ACC112 (cell line): ENCODE results near the gene ZNF407.

Experiments used
- H2AFZ ChIP-seq: fragments of 200-600 bp; sonication (generic); one replicate; pipeline ENCODE4 v1.6.0; 2017; ENCODE audit warnings: antibody characterized with exemption, low read length; ENCODE audit not compliant: unreplicated experiment
- H3K27ac ChIP-seq: fragments of 200-600 bp; sonication (generic); 2 replicates; pipeline ENCODE4 v1.5.1; 2014; ENCODE audit warnings: low read depth, mild to moderate bottlenecking, antibody characterized with exemption, low read length, moderate library complexity
- H3K27me3 ChIP-seq: fragments of 200-600 bp; sonication (generic); 2 replicates; pipeline ENCODE4 v1.6.1; 2014; ENCODE audit warnings: mild to moderate bottlenecking, antibody characterized with exemption, low read length, moderate library complexity, mixed read lengths; ENCODE audit not compliant: insufficient read depth
- H3K36me3 ChIP-seq: fragments of 200-600 bp; sonication (generic); 2 replicates; pipeline ENCODE4 v1.6.1; 2016; ENCODE audit warnings: mild to moderate bottlenecking, antibody characterized with exemption, low read length, moderate library complexity, mixed read lengths; ENCODE audit not compliant: insufficient read depth
- H3K4me1 ChIP-seq: fragments of 200-600 bp; sonication (generic); one replicate; pipeline ENCODE4 v1.6.1; 2016; ENCODE audit warnings: low read length, mixed read lengths; ENCODE audit not compliant: insufficient read depth, unreplicated experiment, control insufficient read depth
- H3K4me3 ChIP-seq: fragments of 200-600 bp; sonication (generic); 2 replicates; pipeline ENCODE4 v1.5.1; 2014; ENCODE audit warnings: mild to moderate bottlenecking, low read depth, low read length
- H3K79me2 ChIP-seq: fragments of 200-600 bp; sonication (generic); one replicate; pipeline ENCODE4 v1.6.0; 2016; ENCODE audit warnings: low read length; ENCODE audit not compliant: control insufficient read depth, unreplicated experiment, insufficient read depth

Gene ZNF407

GRCh38 chr18:74626049-74626874, 28.6 kb downstream of the ZNF407 start:
- no peaks in the 10 kb centered on the region for H3K27me3 ChIP-seq
- no peak overlapping the region for H3K4me3 ChIP-seq
- H3K36me3 ChIP-seq, result no peaks in the 10 kb centered on the region
- H2AFZ ChIP-seq, result no peak overlapping the region
- H3K79me2 ChIP-seq, result peaks cover 25% of the 10 kb centered on the region
- no peaks in the 10 kb centered on the region for H3K4me1 ChIP-seq
- no peak overlapping the region for H3K27ac ChIP-seq

- Histone ChIP-seq H3K27ac (no peak overlapping the region), H3K4me3 (no peak overlapping the region)
Observed at GRCh38 chr18:74630804-74631203, 33.1 kb downstream of the ZNF407 start.

GRCh38 chr18:74631212-74631611, 33.5 kb downstream of the ZNF407 start:
- Histone ChIP-seq H3K79me2 (peaks cover 8% of the 10 kb centered on the region), H3K36me3 (peaks cover 6% of the 10 kb centered on the region; the same call in 1 of the 2 replicates), H2AFZ (no peak overlapping the region), H3K4me3 (no peak overlapping the region), H3K27ac (no peak overlapping the region), H3K27me3 (no peaks in the 10 kb centered on the region), H3K4me1 (peaks cover 4% of the 10 kb centered on the region)

More at GRCh38 chr18:74630804-74631203, 33.1 kb downstream of the ZNF407 start:
- Histone ChIP-seq H3K79me2 (peaks cover 8% of the 10 kb centered on the region), H2AFZ (no peak overlapping the region), H3K4me1 (peaks cover 4% of the 10 kb centered on the region), H3K36me3 (peaks cover 6% of the 10 kb centered on the region; the same call in 1 of the 2 replicates), H3K27me3 (no peaks in the 10 kb centered on the region)

GRCh38 chr18:74631623-74632350, 34.1 kb downstream of the ZNF407 start:
- Histone ChIP-seq H3K79me2 (peaks cover 4% of the 10 kb centered on the region), H3K4me1 (peaks cover 4% of the 10 kb centered on the region), H3K27ac (0 out of 2 replicates have a peak overlapping the region, but pooled peaks have one; percentile 18), H3K36me3 (peaks cover 6% of the 10 kb centered on the region; the same call in 1 of the 2 replicates), H2AFZ (no peak overlapping the region), H3K4me3 (no peak overlapping the region), H3K27me3 (no peaks in the 10 kb centered on the region)

GRCh38 chr18:74632351-74632679, 34.6 kb downstream of the ZNF407 start:
- H2AFZ ChIP-seq, result no peak overlapping the region
- peaks cover 4% of the 10 kb centered on the region for H3K4me1 ChIP-seq
- H3K27me3 ChIP-seq, result no peaks in the 10 kb centered on the region
- no peak overlapping the region for H3K4me3 ChIP-seq
- peaks cover 4% of the 10 kb centered on the region for H3K79me2 ChIP-seq
- H3K36me3 ChIP-seq, result peaks cover 6% of the 10 kb centered on the region; the same call in 1 of the 2 replicates
- H3K27ac ChIP-seq, result 0 out of 2 replicates have a peak overlapping the region, but pooled peaks have one; percentile 18

- Histone ChIP-seq H3K4me1 (peaks cover 4% of the 10 kb centered on the region), H3K27ac (no peak overlapping the region), H3K4me3 (no peak overlapping the region), H3K36me3 (peaks cover 6% of the 10 kb centered on the region; the same call in 1 of the 2 replicates), H2AFZ (no peak overlapping the region), H3K27me3 (no peaks in the 10 kb centered on the region), H3K79me2 (peaks cover 4% of the 10 kb centered on the region)
Observed at GRCh38 chr18:74632856-74633255, 35.2 kb downstream of the ZNF407 start.

- no peak overlapping the region for H3K27ac ChIP-seq
- no peak overlapping the region for H2AFZ ChIP-seq
- H3K36me3 ChIP-seq, result peaks cover 6% of the 10 kb centered on the region; the same call in 1 of the 2 replicates
- H3K79me2 ChIP-seq, result peaks cover 2% of the 10 kb centered on the region
- peaks cover 4% of the 10 kb centered on the region for H3K4me1 ChIP-seq
- H3K4me3 ChIP-seq, result no peak overlapping the region
- H3K27me3 ChIP-seq, result no peaks in the 10 kb centered on the region
Observed at GRCh38 chr18:74633652-74634352, 36.1 kb downstream of the ZNF407 start.

GRCh38 chr18:74635224-74635975, 37.7 kb downstream of the ZNF407 start:
- Histone ChIP-seq H3K4me3 (no peak overlapping the region), H3K36me3 (peaks cover 6% of the 10 kb centered on the region; the same call in 1 of the 2 replicates), H3K27ac (no peak overlapping the region), H3K27me3 (no peaks in the 10 kb centered on the region), H2AFZ (no peak overlapping the region), H3K4me1 (peaks cover 4% of the 10 kb centered on the region), H3K79me2 (no peaks in the 10 kb centered on the region)

GRCh38 chr18:74637070-74637469, 39.4 kb downstream of the ZNF407 start:
- Histone ChIP-seq H3K27me3 (no peaks in the 10 kb centered on the region), H3K79me2 (no peaks in the 10 kb centered on the region), H3K27ac (no peak overlapping the region), H3K36me3 (peaks cover 6% of the 10 kb centered on the region; the same call in 1 of the 2 replicates), H3K4me3 (no peak overlapping the region), H3K4me1 (peaks cover 1% of the 10 kb centered on the region), H2AFZ (no peak overlapping the region)

GRCh38 chr18:74638210-74638609, 40.5 kb downstream of the ZNF407 start:
- no peaks in the 10 kb centered on the region for H3K36me3 ChIP-seq
- H3K27ac ChIP-seq, result no peak overlapping the region
- H3K4me3 ChIP-seq, result no peak overlapping the region
- no peaks in the 10 kb centered on the region for H3K79me2 ChIP-seq
- H3K27me3 ChIP-seq, result no peaks in the 10 kb centered on the region
- no peak overlapping the region for H2AFZ ChIP-seq
- no peaks in the 10 kb centered on the region for H3K4me1 ChIP-seq
